ENCODE results near the gene CC2D2B. TPM values are rescaled to one million over a fixed set of nuclear protein-coding genes. Genes with fewer than 3 reads are reported as not detected.

Gene CC2D2B
- total and polyA plus RNA-seq, 4 donors = 0.05 to 0.59 (median 0.08) TPM

GRCh38 chr10:95925033-95925432, 17.3 kb downstream of the CC2D2B start:
- no peak for DNase-seq (ENCODE audit: low spot score)
- no peaks in the 10 kb centered on the region for H3K36me3 ChIP-seq (ENCODE audit: control insufficient read depth in 4 of 4, insufficient read depth in 3 of 4, low read depth in 1 of 4, low read length in 3 of 4)
- H3K9me3 ChIP-seq (ENCODE audit: control insufficient read depth in 4 of 4, low read length in 3 of 4) = no peaks in the 10 kb centered on the region
- WGBS = 71% methylated on average over 3 of the region's 3 CpGs
- H3K27ac ChIP-seq (ENCODE audit: low read depth in 1 of 2, low read length in 2 of 2) = no peak overlapping the region
- H3K9ac ChIP-seq (ENCODE audit: low read depth in 1 of 2, low read length in 2 of 2) = no peak overlapping the region
- H3K27me3 ChIP-seq (ENCODE audit: control insufficient read depth in 4 of 4, insufficient read depth in 4 of 4, low read length in 3 of 4) = no peaks in the 10 kb centered on the region
- H3K4me1 ChIP-seq (ENCODE audit: control insufficient read depth in 4 of 4, insufficient read depth in 4 of 4, low read length in 3 of 4) = no peaks in the 10 kb centered on the region
- H3K4me3 ChIP-seq (ENCODE audit: low read depth in 1 of 3, low read length in 3 of 3) = no peak overlapping the region
- TF ChIP-seq RAD21 (IDR thresholded peaks at IDR 0.05) = no peak
- no peak for TF ChIP-seq MAX (IDR thresholded peaks at IDR 0.05)
- no peak for TF ChIP-seq TAF1 (conservative IDR thresholded peaks at IDR 0.05)
- TF ChIP-seq YY1 (IDR thresholded peaks at IDR 0.05) = no peak

GRCh38 chr10:95935429-95935828, 27.7 kb downstream of the CC2D2B start:
- H3K9me3 ChIP-seq (ENCODE audit: control insufficient read depth in 4 of 4, low read length in 3 of 4) = no peaks in the 10 kb centered on the region
- H3K36me3 ChIP-seq (ENCODE audit: control insufficient read depth in 4 of 4, insufficient read depth in 3 of 4, low read depth in 1 of 4, low read length in 3 of 4) = no peaks in the 10 kb centered on the region
- TF ChIP-seq NR2F2 (IDR thresholded peaks at IDR 0.05) (no peak), REST (IDR thresholded peaks at IDR 0.05) (no peak), GABPA (IDR thresholded peaks at IDR 0.05 in 1 of 2, conservative IDR thresholded peaks at IDR 0.05 in 1 of 2) (no peak), FOXA1 (IDR thresholded peaks at IDR 0.05) (no peak), JUND (IDR thresholded peaks at IDR 0.05) (no peak), HNF4G (IDR thresholded peaks at IDR 0.05) (no peak), TAF1 (conservative IDR thresholded peaks at IDR 0.05) (no peak), HNF4A (conservative IDR thresholded peaks at IDR 0.05) (no peak), EGR1 (IDR thresholded peaks at IDR 0.05; ENCODE audit: low read depth in 2 of 2) (no peak), SP1 (IDR thresholded peaks at IDR 0.05) (no peak), RXRA (IDR thresholded peaks at IDR 0.05) (no peak), ZBTB33 (IDR thresholded peaks at IDR 0.05) (no peak), RAD21 (IDR thresholded peaks at IDR 0.05) (no peak), FOXA2 (IDR thresholded peaks at IDR 0.05) (no peak), MAX (IDR thresholded peaks at IDR 0.05) (no peak), ATF3 (IDR thresholded peaks at IDR 0.05) (no peak), YY1 (IDR thresholded peaks at IDR 0.05) (no peak), CTCF (IDR thresholded peaks at IDR 0.05; ENCODE audit: low read depth, low read length, missing input control) (no peak)
- H3K4me3 ChIP-seq (ENCODE audit: low read depth in 1 of 3, low read length in 3 of 3) = no peak overlapping the region
- no peak for DNase-seq (ENCODE audit: low spot score)
- H3K27me3 ChIP-seq (ENCODE audit: control insufficient read depth in 4 of 4, insufficient read depth in 4 of 4, low read length in 3 of 4) = no peaks in the 10 kb centered on the region
- no peak overlapping the region for H3K9ac ChIP-seq (ENCODE audit: low read depth in 1 of 2, low read length in 2 of 2)
- H3K27ac ChIP-seq (ENCODE audit: low read depth in 1 of 2, low read length in 2 of 2) = no peak overlapping the region
- WGBS = 89% methylated on average over 2 of the region's 2 CpGs
- H3K4me1 ChIP-seq (ENCODE audit: control insufficient read depth in 4 of 4, insufficient read depth in 4 of 4, low read length in 3 of 4) = no peaks in the 10 kb centered on the region
